Measurements from ENCODE around the gene TAF4.
A peak's percentile ranks its signal among the peaks of the same experiment; 100 is the strongest.

TAF4 gene

DNA sequence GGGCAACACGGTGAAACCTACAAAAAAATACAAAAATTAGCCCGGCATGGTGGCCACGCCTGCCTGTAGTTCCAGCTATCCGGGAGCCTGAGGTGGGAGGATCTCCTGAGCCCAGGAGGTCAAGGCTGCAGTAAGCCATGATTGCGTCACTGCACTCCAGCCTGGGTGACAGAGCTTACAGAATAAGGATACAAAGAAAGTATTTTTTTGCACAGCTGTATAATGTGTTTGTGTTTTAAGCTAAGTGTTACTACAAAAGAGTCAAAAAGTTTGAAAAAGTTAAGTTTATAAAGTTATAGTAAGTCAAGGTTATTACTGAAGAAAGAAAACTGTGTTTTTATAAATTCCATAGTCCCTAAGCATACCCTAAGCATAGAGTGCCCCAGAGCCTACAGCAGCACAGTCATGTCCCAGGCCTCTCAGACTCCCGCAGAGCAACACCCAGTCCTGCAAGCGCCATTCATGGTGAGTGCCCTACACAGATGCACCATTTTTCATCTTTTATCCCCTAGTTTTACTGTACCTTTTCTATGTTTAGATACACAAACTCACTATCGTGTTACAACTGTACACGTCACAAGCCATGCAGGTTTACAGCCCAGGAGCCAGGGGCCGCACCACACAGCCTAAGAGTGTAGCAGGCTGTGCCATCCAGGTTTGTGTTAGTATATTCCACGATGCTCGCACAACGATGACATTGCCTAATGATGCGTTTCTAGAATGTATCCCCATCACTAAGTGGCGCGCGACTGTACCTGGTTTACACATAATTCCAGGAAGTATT lies 22.4 kb downstream of the TAF4 start:
- DNase-seq = no peak

DNA sequence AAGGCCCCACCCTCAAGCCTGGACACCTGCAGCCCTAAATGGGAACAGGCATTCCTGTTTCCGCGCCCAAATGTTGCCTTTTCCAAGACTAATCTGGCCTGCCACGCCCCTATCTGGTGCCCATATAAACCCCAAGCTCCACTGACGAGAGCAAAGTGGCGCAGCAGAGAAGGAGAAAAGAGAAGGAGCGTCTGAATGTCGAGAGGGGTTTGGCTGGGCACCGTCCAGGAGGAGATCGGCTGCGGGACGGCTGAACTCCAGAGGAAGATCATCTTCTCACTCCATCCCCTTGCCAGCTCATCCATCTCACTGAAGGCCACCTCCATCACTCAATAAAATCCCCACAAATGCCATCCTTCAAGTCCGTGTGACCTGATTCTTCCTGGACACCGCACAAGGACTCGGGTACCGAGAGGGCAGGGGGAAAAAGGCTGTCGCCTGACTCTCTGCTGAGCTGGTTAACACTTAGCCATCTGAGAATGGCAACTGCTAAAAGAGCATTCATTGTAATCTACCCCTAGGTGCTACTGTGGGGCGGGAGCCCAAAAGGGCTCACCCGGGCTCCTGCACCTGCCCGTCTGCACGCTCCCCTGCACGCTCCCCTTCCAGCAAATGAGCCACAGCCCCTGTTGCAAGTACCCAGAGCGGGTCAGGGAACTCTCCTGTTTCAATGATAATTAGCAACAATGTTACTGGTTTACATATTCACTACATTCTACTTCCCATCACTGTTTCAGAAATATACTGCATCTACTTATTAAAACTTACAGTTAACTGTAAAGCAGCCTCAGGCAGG lies 23.5 kb downstream of the TAF4 start:
- no peak for DNase-seq

DNA sequence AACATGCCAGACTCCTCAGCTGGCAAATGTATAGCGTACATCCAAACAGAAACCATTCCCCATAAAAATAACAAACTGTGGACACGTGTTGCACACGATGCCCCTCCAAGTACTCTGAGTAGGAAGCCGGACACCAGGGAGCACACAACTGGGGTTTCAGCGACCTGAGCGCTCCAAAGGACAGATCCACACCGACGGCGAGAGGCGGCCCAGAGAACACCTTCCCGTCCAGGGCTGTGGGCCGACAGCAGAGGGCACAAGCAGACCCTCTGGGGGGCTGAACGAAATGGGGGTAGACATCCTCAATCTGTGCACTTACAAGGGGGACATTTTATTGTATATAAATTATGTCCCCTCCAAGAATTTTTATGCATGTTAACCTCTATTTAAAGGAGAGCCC lies 24.7 kb downstream of the TAF4 start:
- no peak for DNase-seq

DNA sequence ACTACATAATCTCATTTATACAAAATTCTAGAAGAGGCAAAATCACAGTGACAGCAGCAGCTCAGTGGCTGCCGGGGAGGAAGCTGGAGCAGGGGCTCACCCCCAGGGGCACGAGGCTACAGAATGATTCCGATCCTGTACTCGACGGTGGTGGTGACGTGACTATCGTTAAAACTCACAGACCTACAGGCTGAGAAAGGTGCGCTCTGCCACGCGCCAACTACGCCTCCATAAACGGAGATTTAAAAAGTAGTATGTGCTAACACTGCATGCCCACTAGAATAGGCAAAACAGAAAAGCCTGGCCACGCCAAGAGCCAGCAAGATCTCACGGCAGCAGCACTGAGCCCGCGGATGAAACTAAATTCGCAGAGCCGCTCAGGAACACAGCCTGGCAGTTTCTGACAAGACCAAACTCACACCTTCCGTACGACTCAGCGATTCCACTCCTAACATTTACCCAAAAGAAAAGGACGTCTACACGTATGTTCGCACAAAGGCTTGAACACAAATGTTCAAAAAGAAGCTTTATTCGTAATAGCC lies 25.2 kb downstream of the TAF4 start:
- no peak for DNase-seq

DNA sequence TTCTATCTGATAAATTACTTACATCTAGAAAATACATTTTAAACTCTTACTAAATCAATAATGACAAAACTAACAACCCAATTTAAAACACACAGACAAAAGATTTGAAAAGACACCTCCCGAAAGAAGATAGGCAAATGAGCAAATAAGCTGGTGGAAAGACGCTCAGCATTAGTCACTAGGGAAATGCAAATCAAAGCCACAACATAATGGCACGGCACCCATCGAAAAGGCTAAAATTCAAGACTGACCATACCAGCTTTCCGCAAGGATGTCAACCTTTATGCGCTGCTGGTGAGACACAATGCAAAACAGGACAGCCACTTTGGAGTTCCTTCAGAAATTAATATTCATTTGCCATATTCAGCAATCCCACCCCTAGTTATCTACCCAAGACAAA lies 25.9 kb downstream of the TAF4 start:
- no peak for DNase-seq

DNA sequence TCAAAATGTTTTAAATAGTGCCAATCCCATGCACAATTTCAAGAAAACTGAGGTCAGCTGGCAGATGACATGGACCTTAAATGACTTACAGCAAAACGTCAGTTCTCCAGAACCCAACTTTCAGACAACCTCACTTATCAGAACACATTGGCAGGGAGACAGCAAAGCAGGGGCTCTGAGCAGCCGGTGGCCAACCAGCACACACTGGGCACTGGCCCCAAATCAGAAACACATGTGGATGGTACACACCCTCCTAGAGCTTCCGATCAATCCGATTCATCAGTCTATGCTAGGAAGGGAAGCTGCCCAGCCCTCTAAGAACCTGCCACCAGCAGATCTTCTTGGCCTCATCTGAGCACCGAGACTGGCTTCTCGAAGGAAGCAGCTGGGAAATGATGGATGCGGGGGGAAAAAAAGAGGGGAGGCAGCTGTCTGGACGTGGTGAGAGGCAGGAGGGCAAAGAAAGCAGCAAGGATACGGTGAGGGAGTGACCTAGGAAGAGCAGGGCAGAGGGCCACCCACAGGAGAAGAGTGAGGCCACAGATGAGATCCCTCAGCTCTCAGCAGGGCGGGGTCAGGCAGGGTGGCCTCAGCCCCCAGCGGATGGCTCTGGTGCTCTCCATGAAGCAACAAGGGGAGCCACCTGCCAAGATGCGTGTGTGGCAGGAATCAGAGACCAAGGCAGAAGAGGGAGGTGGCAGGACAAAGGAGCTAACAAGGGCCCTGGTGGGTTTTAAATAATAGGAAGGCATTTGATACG lies 32.9 kb downstream of the TAF4 start:
- DNase-seq = no peak

DNA sequence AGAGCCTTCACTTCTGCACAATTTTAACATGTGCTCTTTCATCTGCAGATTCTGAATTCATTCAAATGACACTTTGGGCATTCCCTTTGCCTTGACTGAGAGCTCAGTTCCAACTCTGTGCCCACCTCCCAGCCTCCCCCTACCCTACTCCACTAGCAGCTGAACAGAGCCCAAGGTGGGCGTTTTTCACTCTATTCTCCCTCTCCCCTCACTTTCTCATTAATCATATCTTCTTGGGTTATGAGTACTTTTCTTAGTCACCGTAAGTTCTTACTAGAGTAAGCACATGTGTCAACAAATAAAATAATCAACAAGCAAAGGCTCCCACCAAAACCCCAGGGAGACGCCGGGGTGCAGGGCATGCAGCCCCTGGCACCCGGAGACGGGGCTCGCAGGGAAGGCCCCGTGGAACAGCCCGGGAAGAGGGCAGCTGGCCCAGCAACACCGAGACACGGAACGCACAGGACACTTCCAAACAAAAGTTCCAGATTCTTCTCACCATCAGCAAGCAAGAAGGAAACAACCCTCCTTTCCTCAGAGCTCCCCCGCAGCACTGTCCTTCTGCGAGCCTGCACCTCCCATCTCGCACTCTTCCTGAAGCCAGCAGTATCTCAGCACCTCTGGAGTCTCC lies 34.1 kb downstream of the TAF4 start:
- DNase-seq = no peak

DNA sequence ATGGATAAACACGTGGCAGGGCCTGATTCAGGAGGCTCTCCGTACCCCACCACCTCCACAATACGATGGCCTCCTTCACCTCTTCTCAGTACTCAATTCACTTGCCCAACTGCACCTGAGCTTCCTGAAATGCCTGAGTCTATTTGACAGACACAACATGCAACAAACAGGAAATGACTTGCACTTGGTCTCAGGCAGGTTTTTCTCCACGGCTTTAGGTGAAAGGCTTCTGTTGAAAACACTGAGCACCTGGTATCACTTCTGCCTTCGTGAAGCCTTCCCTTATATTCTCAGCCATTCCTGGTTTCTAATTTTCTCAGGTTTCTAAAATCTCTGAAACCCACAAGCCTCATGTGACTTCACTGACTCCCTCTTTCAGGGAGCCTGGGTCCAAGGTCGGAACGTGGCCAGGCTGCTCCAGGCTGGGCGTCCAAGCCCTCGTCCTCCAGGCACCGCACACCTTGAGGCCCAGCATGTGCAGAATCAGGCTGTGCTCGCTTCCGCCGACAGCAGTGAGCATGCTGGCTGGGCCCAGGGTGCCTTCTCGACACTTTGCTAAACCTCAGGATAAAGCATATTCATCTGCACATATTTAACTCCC lies 34.7 kb downstream of the TAF4 start:
- DNase-seq = no peak

DNA sequence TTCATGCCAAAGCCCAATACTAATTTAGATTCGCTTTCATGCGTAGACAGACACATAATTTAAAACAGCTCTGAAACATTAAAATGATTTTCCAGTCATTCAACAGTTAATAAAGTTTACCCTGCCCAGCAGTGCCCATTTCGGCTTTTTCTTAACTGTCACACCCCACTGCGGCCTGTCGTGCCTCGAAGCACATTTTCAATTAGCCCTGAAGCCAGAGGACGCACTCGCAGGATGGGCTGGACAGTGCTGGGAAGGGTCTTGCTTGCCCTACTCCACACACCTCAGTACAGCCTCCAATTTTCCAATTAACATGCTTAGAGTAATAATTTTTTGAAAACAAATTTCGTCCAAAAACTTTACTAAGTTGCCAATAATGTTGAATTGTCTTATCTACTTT lies 35.3 kb downstream of the TAF4 start:
- no peak for DNase-seq

DNA sequence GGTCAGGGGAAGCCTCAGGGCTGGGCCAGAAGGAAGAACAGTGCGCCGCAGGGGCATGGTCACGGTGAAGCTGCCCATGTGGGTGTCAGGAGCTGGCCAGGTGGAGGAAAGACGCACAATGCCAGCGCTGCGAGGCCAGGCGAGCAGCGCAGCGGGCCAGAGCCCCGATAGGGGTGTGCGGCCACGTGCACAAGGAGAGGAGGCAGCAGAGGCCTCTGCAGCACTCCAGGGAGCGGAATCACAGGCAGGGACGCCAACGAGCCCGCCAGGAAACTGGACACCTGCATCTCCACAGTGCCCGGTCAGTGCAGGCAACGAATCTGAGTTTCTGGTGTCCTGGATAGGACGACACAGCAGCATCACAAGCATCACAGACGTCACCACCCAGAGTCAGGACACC lies 35.7 kb downstream of the TAF4 start:
- DNase-seq = no peak

DNA sequence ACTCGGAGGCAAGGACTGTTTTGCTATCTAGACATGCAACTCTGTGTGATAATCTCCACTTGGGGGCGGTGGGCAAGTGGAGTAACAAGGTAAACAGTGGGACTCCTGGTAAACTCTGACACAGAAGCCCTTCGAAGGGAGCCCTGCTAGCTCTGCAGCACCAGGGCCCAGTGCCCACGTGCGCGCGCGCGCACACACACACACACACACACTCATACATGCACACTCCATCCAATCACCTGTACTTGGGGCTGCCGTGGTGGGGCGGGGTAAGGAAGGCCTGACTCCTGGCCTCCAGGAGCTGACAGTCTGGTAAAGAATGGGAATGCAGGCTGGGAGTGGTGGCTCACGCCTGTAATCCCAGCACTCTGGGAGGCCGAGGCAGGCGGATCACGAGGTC lies 36.4 kb downstream of the TAF4 start:
- no peak for DNase-seq

DNA sequence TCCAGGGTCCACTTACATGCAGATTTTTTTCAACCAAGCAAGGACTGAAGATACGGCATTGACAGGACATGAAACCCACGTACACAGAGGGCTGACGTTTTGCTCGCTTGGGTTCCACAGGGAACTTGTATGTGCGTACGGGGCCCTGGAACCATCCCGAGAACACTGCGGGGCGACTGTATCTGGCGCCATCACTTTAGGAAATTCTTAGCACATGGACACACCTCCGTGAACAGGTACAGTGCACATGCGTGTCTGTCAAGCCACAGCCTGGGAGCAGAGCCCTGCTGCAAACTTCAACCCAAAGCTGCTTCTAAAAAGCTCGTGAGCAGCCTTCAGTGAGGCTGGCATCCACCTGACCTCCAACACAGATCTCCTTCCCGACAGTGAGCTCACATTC lies 37.3 kb downstream of the TAF4 start:
- no peak for DNase-seq

DNA sequence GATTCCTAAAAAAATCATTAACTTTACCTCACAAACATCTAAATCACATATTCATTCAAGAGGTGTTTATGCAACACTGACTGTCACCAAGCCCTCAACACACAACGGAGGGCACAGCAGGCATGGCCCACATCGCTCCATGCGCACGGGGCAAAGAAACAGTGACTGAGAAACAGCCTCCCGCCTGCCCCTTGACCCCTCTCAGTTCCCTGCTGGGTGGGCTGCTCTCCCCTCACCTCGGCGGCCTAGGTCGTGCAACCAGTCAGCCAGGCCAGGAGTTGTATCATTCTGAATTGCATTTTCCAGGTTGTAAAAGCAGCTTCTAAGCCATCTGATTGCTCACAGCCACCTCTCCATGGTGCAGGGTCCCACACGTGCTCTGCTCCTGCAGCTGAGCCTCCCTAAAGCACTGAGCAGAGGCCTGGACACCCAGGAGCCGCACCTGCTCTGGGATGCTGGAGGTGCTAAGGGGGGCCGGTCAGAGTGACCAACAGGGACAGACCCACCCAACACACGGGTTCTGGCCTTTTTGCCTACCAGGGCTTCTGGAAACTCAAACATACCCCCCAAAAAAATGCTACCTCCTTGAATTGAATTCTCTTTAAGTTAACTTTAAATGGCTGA lies 37.9 kb downstream of the TAF4 start:
- no peak for DNase-seq

DNA sequence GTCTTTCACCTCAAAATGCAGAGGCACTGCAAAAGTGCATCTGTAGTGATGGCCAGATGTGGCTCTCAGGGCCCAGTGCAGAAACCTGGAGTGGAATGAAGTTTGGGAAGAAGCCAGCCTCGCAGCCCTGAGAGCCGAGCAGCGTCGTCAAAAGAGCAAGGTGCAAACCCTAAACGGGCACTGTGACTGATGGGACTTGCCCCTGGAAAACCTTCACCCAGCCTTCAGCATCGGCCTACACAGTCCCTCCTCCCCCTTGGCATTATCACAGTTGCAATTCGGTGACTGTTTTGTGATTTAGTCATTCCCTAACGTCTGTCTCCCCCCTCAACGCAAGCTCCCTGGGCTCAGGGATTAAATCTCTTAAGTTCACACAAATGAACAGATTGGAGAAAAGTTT lies 38.6 kb downstream of the TAF4 start:
- DNase-seq = peak; percentile 13

DNA sequence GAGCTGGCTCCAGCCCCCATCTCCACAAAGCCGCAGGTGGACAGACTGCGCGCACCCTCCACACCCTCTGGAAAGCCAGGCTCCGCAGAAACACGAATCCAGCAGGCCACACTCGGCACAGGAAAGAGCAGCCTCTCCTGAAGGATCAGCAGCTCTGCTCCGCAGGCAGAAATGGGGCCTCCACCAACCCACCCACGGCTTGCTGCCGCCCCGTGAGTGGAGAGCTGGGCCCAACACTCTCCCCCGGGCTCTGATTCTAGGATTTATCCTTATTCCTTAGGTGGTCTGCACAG lies 39.2 kb downstream of the TAF4 start:
- no peak for DNase-seq

DNA sequence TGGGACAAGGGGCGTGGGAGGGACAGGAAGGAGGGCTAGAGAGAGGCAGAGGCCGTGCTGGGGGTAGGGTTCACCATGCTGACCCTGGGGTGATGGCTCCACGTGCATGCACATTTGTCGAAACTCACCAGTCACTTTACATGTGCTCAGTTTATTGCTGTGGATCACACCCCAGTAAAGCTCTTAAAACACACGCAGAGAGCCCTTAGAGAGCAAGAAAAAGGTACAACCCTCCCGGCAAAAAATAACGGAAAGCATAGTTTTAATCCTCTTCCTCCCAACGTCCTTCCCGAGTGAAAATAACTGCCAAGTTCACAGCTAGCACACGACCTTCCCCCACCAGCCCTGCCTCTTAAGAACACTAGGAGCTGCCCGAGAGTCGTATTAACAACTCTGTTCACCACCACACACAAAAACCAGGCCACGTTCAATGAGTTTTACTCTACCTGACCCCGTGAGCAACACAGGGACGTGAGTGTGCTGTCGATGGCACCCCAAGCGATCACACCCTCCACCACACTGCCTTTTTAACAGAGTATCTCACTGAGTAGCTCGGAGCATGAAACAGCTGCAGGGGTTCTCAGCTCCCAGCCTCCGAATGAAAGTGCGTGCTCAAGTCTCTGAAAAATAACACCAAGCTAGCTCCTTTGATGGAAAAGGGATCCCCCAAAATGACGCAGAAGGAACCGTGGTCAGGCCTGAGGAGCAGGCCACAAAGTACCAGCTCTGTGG lies 39.7 kb downstream of the TAF4 start:
- DNase-seq = peak; percentile 65

DNA sequence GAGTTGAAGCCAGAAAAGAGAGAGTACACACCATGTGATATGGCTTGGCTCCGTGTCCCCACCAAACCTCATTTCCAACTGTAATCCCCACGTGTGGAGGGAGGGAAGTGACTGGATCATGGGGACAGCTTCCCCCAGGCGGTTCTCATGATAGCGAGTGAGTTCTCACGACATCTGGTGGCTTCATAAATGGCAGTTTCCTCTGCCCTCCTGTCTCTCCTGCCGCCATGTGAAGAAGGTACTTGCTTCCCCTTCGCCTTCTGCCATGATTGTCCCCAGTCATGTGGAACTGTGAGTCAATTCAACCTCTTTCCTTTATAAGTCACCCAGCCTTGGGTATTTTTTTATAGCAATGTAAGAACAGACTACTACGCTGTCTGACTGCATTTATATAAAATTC lies 40.3 kb downstream of the TAF4 start:
- peak; percentile 8 for DNase-seq

DNA sequence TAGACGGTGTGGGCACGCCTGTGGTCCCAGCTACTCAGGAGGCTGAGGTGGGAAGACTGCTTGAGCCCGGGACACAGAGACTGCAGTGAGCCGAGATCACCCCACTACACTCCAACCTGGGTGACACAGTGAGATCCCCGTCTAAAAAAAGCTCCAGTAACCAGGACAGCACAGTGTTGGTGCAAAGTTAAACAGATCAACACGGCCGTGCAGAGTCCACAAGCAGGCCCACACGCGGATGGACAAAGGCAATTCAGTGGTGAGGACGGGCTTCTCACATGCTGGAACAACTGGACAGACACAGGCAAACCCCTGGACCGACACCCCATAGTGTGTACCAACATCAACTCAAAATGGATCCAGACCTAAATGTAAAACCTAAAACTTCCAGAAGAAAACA lies 41.7 kb downstream of the TAF4 start:
- no peak for DNase-seq

DNA sequence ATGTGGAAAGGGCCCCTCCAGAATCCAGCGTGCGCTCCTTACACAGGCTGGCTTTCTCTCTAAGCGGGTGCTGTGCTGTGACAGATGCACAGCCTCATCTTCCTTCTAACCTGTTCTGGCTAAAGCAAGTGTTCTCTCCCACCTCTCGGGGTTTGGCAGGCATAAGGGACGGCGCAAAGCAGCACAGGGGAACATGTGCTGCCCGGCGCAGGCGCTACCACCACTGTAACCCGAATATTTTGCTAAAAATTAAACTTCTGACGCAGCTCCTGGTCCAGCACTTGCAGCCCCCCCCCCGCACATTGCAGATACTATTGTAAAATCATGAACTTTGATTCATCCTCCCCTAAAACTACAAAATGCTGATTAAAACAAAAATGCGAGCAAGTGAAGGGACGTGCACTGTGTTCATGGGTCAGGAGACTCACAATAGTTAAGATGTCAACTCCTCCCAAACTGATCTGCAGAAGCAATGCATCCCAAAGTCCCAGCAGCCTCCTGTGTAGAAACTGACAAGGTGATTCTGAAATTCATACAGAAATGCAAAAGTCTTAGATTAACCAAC lies 43.0 kb downstream of the TAF4 start:
- DNase-seq = no peak

DNA sequence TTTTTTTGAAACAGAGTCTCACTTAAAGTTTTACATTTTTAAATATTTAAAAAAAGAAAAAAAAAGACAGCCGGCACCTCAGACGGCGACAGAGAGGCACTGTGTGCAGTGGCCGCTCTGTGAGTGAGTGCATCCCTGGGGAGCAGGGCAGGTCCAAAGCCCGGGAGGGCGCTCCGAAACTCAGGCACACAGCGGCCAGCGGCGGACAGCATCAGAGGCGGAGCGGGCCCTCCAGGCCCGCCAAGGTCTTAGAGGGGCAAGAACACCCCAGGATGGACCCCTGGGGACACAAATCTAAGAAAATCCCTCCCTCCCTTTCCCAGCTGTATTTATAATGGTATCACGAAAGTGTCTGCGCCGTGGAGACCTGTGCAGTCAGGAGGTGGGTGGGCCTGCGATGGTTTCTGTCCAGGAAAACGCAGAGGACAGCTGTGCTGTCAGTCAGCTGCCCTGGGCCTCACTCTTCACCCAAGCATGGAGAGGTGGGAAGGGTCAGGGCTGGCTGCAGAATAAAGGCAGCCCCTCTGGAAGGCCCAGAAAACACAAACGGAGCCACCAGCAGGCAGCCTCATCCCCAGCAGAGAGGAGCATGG lies 43.8 kb downstream of the TAF4 start:
- no peak for DNase-seq
